Measurements from ENCODE around the gene B3GALT2.

DNA sequence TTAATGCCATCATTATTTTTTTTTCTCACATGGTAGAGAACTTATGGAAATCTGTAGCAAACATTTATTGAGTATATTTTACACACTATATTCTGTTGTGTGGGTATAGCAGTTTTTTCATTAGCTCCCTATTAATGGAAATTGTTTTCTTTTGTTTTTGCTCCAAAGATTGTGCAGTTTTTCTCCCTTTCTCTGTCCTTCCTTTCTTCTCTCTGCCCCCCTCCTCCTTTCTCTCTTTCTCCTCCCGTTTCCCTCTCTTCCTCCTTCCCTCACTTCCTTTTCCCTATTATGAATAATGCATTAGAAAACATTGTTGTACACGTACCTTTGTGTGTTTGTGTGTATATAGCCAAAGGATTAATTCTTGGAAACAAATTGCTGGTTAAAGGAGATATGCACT lies 44.0 kb downstream of the B3GALT2 start:
- TF ChIP-seq EZH2 (IDR thresholded peaks at IDR 0.05; ENCODE audit: borderline replicate concordance, low read depth, low read length, severe bottlenecking): no peak
- TF ChIP-seq, protein P1, sequence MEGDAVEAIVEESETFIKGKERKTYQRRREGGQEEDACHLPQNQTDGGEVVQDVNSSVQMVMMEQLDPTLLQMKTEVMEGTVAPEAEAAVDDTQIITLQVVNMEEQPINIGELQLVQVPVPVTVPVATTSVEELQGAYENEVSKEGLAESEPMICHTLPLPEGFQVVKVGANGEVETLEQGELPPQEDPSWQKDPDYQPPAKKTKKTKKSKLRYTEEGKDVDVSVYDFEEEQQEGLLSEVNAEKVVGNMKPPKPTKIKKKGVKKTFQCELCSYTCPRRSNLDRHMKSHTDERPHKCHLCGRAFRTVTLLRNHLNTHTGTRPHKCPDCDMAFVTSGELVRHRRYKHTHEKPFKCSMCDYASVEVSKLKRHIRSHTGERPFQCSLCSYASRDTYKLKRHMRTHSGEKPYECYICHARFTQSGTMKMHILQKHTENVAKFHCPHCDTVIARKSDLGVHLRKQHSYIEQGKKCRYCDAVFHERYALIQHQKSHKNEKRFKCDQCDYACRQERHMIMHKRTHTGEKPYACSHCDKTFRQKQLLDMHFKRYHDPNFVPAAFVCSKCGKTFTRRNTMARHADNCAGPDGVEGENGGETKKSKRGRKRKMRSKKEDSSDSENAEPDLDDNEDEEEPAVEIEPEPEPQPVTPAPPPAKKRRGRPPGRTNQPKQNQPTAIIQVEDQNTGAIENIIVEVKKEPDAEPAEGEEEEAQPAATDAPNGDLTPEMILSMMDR (IDR thresholded peaks at IDR 0.05; ENCODE audit: extremely low read depth in 1 of 2, insufficient read depth in 1 of 2, low read depth in 1 of 2, low read length in 2 of 2): no peak
- TF ChIP-seq POLR2AphosphoS5 (IDR thresholded peaks at IDR 0.05; ENCODE audit: insufficient read depth, low read depth, low read length): no peak
- TF ChIP-seq JUN (IDR thresholded peaks at IDR 0.05; ENCODE audit: borderline replicate concordance, insufficient read depth, insufficient read length, low read depth): no peak
- TF ChIP-seq POLR2A (IDR thresholded peaks at IDR 0.05; ENCODE audit: low read depth, low read length): no peak
- TF ChIP-seq MYC (IDR thresholded peaks at IDR 0.05; ENCODE audit: low read depth, low read length): no peak
- TF ChIP-seq FOS (IDR thresholded peaks at IDR 0.05; ENCODE audit: borderline replicate concordance, insufficient read depth, low read length): no peak

Data from endothelial cell of umbilical vein (primary cell).